Left cardiac atrium (tissue), 4 donors: ENCODE measurements around the gene ZBED1. TPM values are rescaled to one million over a fixed set of nuclear protein-coding genes. Genes with fewer than 3 reads are reported as not detected.

Experiments
- ATAC-seq, 2 donors: fragments of 200-7000 bp; cut with Tn5 transposase; one replicate each; pipeline ENCODE4 v1.9.1; 2020; ENCODE audit warnings: mild to moderate bottlenecking in 2 of 2, moderate library complexity in 2 of 2
- DNase-seq: peaks from one replicate; pipeline ENCODE4 v3.0.0-alpha.2; 2020
- intact Hi-C, 2 donors: fragments of 100-400 bp; cut with DNase I; formaldehyde crosslinking; loops; one replicate each; pipeline versions ENCODE4 v1.14.1 to v1.15.1; 2022 to 2023
- total RNA-seq, 2 donors: library from RNA; stranded (reverse); fragmentation: NEBNext Ultra II Directional; extraction: Animal tissue kit (Norgen Biotek cat#: 25700); gene quantifications; one replicate each; pipeline ENCODE4 v1.2.1, GENCODE V29; 2021
- donor health status: DM: no; HTN: yes; CAD: no.
- donor health status: DM: no; HTN: yes; CAD: no; lungs with severe emphysema.
- donor health status: DM: yes; HTN: yes; CAD: no.
- donor health status: Dilated cardiomyopathy.

The ZBED1 gene
- total RNA-seq, 2 donors from 2014 or later: 37.7 to 45.0 TPM

DNA sequence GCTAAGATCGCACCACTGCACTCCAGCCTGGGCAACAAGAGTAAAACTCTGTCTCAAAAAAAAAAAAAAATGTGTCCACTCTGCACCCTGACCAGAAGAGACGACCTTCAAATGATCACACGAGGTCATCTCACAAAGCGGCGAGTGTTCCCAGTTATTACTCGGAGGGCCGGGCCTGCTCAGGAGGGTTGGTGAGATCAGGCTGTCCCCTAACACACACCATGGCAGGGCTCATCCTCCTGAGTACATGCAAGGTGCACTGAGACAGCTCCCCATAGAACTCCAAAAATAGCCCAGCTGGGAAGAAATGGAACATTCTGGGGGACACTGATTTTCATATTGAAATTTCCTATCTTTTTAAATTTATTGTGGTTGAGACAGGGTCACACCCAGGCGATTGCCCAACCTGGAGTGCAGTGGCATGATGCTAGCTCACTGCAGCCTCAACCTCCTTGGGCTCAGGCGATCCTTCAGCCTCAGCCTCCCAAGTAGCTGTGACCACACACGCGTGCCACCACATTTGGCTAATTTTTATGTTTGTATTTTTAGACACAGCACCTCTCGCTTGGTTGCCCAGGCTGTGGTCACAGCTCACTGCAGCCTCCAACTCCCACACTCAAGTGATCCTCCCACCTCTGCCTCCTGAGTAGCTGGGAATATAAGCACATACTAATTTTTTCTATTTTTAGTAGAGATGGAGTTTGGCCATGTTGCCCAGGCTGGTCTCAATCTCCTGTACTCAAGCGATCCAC lies 51.5 kb downstream of the ZBED1 start:
- DNase-seq (no peak), ATAC-seq (no peak)
- intact Hi-C loops: no loop called here

- ATAC-seq (no peak), DNase-seq (no peak)
- intact Hi-C loops: no loop called here
Observed at GRCh38 chrX:2447484-2447883, 53.3 kb downstream of the ZBED1 start.

GRCh38 chrX:2446815-2447214 lies 54.0 kb downstream of the ZBED1 start:
- DNase-seq (no peak), ATAC-seq (no peak)
- intact Hi-C loops: no loop called here

DNA sequence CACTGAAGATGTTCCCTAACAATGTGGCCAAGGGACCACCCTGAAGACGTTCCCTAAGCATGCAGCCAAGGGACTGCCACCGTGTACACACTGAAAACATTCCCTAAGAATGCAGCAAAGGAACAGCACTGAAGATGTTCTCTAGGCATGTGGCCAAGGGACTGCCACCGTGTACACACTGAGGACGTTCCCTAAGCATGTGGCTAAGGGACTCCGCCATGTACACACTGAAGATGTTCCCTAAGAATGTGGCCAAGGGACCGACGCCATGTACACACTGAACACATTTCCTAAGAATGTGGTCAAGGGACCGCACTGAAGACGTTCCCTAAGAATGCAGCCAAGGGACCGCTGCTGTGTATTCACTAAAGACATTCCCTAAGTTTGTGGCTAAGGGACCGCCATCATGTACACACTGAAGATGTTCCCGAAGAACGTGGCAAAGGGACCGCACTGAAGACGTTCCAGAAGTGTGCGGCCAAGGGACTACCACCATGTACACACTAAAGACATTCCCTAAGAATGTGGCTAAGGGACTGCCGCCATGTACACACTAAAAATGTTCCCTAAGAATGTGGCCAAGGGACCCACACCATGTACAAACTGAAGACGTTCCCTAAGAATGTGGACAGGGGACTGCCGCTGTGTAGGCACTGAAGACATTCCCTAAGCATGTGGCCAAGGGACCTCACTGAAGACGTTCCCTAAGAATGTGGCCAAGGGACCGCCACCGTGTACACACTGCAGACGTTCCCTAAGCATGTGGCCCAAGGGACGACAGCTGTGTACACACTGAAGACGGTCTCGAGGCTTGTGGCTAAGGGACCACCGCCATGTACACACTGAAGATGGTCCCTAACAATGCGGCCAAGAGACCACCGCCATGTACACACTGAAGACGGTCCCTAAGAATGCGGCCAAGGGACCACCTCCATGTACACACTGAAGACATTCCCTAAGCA lies 54.8 kb downstream of the ZBED1 start:
- ATAC-seq: no peak
- DNase-seq: no peak
- intact Hi-C loops: no loop called here

DNA sequence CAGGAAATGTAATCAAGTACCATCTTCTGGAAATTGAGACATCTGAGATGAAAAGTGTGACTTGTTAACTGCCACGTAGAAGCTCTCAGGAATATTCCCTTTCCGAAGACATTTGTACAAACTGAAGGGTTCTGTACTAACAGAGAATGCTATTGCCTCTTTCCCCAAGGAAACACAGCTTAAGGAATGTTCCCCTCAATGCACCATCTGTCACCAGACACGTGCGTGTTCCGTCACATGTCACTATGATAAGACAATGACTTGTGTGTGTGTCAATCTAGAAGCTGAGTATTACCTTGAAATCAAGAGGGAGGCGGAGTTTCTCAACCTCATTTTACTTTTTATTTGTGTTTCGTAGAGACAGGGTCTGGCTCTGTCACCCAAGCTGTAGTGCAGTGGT lies 58.1 kb downstream of the ZBED1 start:
- ATAC-seq (no peak), DNase-seq (no peak)
- intact Hi-C loops: no loop called here

GRCh38 chrX:2441466-2441865 lies 59.3 kb downstream of the ZBED1 start:
- no peak for ATAC-seq
- DNase-seq: no peak
- intact Hi-C loops: no loop called here

DNA sequence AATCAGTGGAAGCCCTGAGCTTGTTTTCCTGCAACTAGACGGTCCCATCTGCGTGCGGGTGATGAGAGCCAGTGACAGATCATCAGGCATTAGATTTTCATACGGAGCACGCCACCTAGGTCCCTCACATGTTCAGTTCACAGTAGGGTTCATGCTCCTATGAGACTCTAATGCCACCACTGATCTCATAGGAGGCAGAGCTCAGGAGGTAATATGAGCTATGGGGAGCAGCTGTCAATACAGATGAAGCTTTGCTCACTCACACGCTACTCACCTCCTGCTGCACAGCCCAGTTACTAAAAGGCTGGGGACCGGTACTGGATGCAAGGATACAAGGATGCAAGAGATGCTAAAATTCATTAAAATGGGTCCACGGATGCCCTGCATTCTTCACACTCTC lies 61.2 kb downstream of the ZBED1 start:
- no peak for ATAC-seq
- no peak for DNase-seq
- intact Hi-C loops: no loop called here

Other genes starting within 250 kb of the ZBED1 start
- gene DHRSX, start within 50 bp of the ZBED1 start, total RNA-seq: 10 to 100 TPM; 21.0 to 34.0 TPM
- gene CD99, start 190.3 kb upstream of the ZBED1 start, total RNA-seq: 100 to 1,000 TPM; 242 to 317 TPM